Measurements from ENCODE around the gene SRC.

The SRC gene

DNA sequence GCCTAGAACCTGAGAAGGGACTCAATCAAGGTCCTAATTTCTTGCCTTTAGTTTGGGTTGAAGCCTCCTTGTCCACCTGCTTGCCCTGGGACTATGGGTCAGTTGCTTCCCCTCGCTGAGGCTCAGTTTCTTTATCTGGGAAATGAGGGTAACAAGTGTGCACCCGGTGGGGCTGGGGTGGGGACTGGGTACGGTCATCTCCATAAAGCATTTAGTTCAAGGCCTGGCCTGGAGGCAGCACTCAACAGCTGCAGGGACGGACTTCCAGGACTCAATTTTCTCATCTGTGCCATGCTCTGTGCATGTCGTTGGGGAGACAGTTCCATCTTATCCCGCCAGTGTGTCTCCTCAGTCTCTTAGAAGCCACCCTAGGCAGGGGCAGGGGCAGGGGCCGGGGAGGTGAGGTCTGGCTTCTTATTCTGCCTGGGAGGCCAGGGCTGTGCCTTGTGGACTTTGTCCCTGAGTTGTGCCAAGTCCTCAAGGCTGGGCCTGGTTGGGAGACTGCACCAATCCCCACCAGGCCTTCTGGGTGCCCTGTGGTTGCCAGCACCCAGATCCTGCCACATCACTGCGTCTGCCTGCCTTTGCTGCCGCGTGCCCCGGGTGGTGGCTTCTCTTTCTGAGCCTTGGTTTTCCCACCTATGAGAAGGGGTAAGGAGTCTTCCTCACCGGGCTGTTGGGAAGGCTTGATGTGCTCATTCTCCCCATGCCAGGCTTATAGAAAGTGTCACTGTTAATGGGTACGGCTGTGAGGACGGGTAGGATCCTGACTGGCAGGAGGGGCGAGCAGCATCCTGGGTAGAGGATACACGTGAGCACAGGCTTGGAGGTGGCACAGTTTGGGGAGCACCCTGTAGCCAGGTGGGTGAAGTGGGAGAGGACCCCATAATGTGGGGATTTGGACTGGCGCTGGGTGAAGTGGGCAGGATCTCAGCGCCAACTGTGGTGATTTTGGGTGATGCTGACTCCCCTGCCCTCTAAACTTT, 8.6 kb downstream of the SRC start:
- TF ChIP-seq GATA1 (IDR thresholded peaks at IDR 0.05; ENCODE audit: low read depth, low read length) (no peak), POLR2A (IDR thresholded peaks at IDR 0.05; ENCODE audit: low read length) (no peak)

DNA sequence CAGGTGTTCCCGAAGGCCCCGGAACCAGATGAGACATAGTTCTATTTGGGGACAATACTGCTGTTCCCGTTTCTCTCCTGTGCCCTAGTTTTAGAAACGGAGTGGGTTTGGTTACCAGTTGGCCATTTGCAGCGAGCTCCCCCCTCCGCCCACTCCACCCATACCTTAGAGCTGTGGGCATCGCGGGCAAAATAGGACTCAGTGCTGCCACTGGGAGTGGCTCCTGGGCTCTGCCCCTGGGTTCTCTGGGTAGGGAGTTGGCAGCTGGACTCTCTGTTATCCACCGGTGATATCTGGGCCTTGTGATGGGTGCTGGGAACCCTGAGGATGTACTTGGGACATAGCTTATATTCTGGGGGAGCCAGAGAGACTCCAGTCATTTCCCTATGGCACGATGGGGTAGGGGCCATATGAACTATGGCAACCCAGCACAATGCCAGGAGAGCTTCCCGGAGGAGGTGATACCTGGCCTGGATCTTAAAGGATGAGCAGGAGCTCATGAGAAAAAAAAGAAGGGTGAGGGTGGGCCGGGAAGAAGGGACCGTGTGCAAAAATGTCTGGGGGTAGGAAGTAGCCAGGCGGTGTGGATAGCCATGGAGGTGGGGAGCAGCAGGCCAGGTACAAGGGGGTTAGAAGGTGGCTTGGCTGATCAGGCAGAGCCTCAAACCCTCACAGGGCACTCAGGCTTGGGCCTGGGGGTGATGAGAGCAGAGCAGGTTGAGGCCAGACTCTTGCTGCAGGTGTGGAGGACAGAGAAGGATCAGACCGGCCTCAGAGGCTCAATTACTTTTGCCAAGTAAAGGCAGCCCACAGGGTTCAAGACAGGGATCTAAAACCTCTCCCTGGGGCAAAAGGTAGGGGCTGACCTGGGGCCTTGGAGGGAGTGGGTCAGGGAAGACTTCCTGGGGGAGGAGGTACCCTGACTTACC, 9.6 kb downstream of the SRC start:
- no peak for TF ChIP-seq GATA1 (IDR thresholded peaks at IDR 0.05; ENCODE audit: low read depth, low read length)
- TF ChIP-seq POLR2A (IDR thresholded peaks at IDR 0.05; ENCODE audit: low read length): no peak

More for the DNA sequence above, 8.6 kb downstream of the SRC start:
- DNase-seq: no peak

DNA sequence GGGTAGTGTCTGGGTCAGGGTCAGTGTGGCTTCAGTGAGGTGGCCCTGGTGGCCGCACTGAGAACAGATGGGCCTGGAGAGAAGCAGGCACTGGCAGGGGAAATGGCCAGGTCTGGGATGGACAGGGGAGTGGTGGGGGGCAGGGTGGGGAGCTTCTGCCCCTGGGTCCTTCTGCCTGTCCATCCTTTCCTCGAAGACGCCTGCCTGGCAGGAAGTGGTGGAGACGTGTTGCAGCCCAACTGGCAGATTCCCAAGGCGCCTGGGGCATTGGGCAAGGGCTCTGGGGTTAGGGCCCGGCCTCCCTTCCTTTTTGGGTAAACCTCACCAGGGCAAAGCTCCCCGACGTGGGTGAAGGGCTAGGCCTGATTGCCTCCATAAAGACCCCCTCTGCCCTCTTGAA, 10.4 kb downstream of the SRC start:
- DNase-seq: no peak
- TF ChIP-seq GATA1 (IDR thresholded peaks at IDR 0.05; ENCODE audit: low read depth, low read length) (no peak), POLR2A (IDR thresholded peaks at IDR 0.05; ENCODE audit: low read length) (no peak)

More for the DNA sequence above, 9.6 kb downstream of the SRC start:
- no peak for DNase-seq

DNA sequence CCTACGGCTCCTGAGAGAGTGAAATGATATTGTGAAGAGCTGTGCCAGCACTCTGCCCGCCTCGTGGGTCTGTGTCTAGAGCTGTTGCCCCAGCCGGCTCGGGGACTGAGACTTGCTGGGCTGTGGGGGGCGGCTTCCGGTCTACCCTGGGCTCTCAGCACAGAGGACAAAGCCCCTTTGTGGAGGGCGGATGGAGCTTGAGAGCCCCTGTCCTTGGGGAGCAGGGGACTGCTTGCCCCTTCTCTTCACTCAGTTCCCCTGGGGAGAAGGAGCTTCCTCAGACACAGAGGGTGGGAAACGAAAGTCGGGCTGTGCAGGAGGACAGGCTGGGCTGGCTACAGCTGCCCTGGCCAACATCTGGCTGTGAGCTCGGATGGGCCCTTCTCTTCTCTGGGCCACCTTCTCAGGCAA, 11.0 kb downstream of the SRC start:
- TF ChIP-seq GATA1 (IDR thresholded peaks at IDR 0.05; ENCODE audit: low read depth, low read length) (no peak), POLR2A (IDR thresholded peaks at IDR 0.05; ENCODE audit: low read length) (no peak)
- DNase-seq: no peak

DNA sequence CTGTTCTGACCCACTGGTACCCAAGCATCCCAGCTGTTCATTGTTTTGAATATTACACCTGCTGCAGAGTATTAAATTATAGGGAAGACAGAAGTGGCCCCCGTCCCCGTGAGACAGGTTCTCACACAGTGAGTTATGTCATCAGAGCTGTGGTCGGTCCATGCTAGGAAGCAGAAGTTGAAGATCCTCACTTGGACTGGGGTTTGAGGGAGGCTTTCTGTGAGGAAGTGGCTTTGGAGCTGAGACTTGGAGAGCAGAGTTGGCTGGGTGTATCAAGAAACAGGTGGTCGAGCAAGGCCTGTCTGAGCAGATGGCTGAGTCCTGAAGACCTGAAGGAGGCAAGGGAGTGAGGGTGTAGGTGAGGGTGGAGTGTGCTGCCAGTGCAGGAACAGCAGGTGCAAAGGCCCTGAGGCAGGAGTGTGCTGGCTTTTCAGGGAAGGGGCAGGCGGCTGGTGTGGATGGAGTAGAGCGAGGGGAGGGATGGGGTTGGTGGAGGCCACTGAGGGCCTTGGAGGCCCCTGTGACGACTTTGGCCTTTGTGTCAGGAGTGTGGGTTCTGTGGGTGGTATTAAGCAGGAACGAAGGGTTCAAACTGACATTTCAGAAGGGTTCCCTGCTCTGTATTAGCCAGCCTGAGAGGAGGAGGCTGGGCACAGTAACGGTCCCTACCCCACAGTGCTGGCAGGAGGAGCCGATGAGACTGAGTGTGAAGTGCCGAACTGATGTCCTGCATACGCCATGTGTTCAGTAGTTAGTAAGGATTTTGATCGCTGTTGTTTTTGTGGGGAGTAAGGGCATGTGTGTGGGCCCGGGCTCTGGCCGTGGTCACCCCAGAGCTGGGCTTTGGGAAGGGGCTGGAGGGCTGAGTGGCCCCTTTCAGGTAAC, 11.8 kb downstream of the SRC start:
- no peak for TF ChIP-seq GATA1 (IDR thresholded peaks at IDR 0.05; ENCODE audit: low read depth, low read length)
- no peak for TF ChIP-seq POLR2A (IDR thresholded peaks at IDR 0.05; ENCODE audit: low read length)
- DNase-seq: no peak

DNA sequence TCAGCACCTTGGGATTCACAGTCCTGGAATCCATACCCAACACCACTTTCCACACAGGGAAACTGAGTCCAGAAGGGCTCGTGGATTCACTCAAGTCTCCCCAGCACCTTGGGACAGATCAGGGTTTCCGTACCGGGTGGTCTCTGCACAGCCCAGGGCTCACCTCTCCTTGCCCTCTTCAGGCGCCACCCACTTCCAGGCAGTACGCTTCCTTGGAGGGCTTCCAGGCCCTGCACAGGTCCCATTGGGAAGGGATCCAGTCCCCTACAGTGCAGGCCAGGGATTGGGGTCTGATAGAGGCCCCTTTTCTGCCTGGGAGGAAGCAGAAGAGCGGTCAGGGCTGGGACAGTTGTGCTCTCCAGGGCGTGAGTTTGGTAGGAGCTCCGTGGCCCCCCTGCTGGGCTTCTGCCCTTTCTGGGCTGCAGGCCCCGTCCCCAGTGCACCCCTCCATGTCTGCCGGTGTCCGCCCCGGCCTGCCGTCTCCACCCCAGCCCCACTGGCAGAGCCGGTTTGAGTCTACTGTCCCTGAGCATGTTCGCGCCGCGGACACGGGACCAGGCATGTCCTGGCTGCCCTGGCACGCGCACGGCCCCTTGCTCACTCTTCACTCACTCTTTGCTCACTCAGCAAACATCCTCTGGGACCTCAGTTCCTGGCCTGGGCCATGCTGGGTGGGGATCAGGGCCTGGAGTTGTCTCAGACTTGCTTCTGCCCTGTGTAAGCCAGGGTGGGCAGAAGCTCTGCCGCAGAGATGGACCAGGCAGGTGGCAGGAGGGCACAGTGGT, 12.6 kb downstream of the SRC start:
- TF ChIP-seq POLR2A (IDR thresholded peaks at IDR 0.05; ENCODE audit: low read length): no peak
- no peak for TF ChIP-seq GATA1 (IDR thresholded peaks at IDR 0.05; ENCODE audit: low read depth, low read length)
- no peak for DNase-seq

DNA sequence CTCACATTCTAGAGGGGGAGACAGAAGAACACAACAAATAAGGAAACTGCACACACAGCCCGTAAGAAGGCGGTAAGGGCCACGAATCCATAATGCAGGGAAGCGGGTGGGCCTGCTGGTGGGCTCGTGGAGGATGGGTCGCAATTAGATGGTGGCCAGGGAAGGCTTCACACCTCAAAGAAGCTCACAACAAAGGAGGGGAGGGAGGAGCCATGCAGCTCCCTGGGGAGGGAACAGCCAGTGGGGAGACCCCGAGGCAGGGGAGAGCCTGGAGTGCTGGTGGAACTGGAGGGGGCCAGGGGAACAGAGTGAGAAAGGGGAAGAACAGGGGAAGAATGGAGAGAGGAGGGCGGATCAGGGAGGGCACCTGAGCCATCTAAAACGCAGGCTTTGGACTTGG, 13.4 kb downstream of the SRC start:
- no peak for DNase-seq
- TF ChIP-seq POLR2A (IDR thresholded peaks at IDR 0.05; ENCODE audit: low read length): no peak
- TF ChIP-seq GATA1 (IDR thresholded peaks at IDR 0.05; ENCODE audit: low read depth, low read length): no peak

DNA sequence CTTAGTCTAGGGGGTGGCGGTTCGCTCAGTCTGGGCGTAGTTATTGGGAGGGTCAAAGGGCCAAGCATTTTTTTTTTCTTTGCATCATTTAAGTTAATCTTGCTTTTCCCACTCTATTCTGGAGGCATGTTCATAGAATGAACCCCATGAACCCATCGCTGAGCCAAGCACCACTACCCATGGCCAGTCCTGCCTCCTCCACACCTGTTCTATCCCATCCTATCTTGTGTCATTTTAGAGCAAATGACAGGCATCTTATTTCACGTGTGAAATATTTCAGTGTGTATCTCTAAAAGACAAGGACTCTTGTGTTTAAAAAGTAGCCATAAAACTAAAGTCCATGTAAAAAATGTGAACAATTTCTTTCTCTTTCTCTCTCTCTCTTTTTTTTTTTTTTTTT, 13.9 kb downstream of the SRC start:
- no peak for TF ChIP-seq POLR2A (IDR thresholded peaks at IDR 0.05; ENCODE audit: low read length)
- no peak for TF ChIP-seq GATA1 (IDR thresholded peaks at IDR 0.05; ENCODE audit: low read depth, low read length)
- no peak for DNase-seq

DNA sequence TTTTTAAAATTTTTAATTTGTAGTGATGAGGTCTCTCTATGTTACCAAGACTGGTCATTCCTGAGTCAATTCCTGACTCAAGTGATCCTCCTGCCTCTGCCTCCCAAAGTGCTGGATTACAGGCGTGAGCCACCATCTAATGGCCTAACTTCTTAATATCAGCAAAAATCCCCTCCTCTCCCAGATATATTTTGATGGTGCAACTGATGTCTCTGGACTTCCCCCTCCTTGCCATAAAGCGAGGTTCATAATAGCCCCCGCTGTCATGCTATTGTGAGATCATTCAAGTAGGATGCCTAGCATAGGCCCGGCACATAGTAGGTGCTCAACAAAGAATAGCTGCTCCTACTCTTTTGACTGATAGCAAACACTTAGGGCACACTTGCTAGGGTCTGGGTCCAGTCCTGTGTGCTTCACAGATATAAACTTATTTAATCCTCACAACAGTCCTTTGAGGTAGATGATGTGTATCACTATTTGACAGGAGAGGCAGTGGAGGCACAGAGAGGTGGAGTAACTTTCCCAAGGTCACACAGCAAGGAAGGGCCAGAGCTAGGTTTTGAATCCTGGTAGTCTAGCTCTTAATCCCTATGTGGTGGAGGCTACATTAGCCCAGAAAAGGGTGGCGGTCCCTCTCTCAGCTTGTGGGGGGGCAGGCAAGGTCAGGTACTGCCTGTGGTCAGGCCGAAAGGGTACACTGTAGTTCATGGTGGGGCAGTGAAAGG, 14.6 kb downstream of the SRC start:
- TF ChIP-seq POLR2A (IDR thresholded peaks at IDR 0.05; ENCODE audit: low read length) (no peak), GATA1 (IDR thresholded peaks at IDR 0.05; ENCODE audit: low read depth, low read length) (no peak)
- no peak for DNase-seq

DNA sequence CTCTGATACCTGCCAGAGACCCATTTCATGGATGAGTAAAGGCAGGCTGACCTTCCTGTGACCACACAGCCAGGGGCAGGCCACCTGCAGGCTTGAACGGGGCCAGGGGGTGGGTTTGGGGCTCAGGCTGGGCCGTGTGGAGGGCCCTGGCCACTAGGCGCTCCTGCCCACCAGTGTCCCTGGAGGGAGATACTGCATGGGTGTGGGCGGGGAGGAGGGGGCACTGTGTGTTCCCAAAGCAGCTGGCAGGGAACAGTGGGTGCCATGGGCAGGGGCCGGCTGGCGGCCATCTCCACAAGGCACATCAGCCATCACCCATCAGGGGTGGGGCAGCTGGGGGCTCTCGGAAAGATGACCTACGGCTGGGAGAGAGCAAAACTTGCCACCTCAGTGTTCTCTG, 15.4 kb downstream of the SRC start:
- no peak for DNase-seq
- TF ChIP-seq GATA1 (IDR thresholded peaks at IDR 0.05; ENCODE audit: low read depth, low read length) (no peak), POLR2A (IDR thresholded peaks at IDR 0.05; ENCODE audit: low read length) (no peak)

DNA sequence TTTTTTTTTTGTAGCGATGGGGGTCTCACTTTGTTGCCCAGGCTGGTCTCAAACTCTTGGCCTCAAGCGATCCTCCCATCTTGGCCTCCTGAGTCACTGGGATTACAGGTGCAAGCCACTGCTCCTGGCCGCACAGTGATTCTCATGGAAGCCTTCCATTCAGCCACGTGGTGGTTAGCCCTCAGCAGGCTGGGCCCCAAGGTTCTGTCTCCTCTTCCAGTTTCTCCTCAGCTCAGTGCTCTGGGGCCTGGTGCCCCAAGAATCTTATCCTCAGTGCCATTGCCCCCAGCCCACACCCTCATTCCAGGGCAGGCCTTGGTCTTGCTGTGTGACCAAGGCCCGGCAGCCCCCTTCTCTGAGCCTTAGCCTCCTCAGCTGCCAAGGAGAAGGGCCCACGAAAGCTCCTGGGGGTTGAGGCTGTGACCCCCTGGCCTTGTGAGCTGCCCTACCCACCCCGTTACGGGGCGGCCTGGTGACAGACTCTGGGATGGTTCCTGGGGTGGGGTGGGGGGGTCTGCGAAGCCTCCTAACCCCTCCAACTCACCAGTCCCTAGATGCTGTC, 16.4 kb downstream of the SRC start:
- no peak for TF ChIP-seq POLR2A (IDR thresholded peaks at IDR 0.05; ENCODE audit: low read length)
- no peak for TF ChIP-seq GATA1 (IDR thresholded peaks at IDR 0.05; ENCODE audit: low read depth, low read length)
- no peak for DNase-seq

DNA sequence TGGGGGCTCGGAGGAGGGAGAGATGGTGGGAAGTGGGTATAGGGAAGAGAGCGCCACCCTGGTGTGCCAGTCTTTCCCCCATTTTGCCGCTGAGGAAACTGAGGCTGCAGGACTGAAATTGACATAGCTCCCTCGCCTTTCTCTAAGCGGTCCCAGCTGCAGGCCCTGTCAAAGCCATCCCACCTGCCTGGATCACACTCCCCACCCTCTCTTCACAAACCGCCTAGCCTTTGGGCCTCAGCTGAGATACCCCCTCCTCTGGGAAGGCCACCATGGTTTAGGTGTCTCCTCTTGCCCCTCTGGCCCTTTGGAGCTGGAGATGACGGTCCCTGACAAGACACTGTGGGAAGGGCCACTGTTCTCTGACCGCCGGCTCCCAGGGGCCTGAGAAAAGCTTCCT, 16.9 kb downstream of the SRC start:
- DNase-seq: no peak
- no peak for TF ChIP-seq GATA1 (IDR thresholded peaks at IDR 0.05; ENCODE audit: low read depth, low read length)
- TF ChIP-seq POLR2A (IDR thresholded peaks at IDR 0.05; ENCODE audit: low read length): no peak

Data from erythroblast (primary cell).